Ureter (tissue), 1 donor: Measurements from ENCODE around the gene ANKRD33. TPM values are rescaled to one million over a fixed set of nuclear protein-coding genes. Genes with fewer than 3 reads are reported as not detected.

Experiments
- total RNA-seq: library from RNA; stranded (reverse); gene quantifications from one replicate; pipeline ENCODE4 v1.2.4, GENCODE V29; 2023
- donor health status: DM: yes; HTN: yes; CAD: no.

Gene ANKRD33
- total RNA-seq, 1 donor from 2014 or later: not detected

Other genes with a start within 250 kb of the ANKRD33 start
- gene FIGNL2, start 39.4 kb upstream of the ANKRD33 start, total RNA-seq: 0.91 TPM
- gene ACVRL1, start 19.4 kb downstream of the ANKRD33 start, total RNA-seq: 46.8 TPM
- 40.6 TPM for gene ACVR1B, start 63.6 kb downstream of the ANKRD33 start, total RNA-seq
- gene TAMALIN, start 118.8 kb downstream of the ANKRD33 start, total RNA-seq: 50.7 TPM
- 79.2 TPM for gene NR4A1, start 163.3 kb downstream of the ANKRD33 start, total RNA-seq
- gene ATG101, start 181.9 kb downstream of the ANKRD33 start, total RNA-seq: 27.2 TPM
- gene SMIM41, start 191.6 kb downstream of the ANKRD33 start, total RNA-seq: 0.78 TPM